Measurements from ENCODE around the gene ZNF132. TPM values are rescaled to one million over a fixed set of nuclear protein-coding genes. Genes with fewer than 3 reads are reported as not detected.
"Not testable (repeated sequence)": the region's sequence is repeated elsewhere in the genome, so short reads cannot be mapped to it uniquely, and the experiment has no call there.

ZNF132 gene
- total RNA-seq, 1 donor from 2014 or later = 9.9 TPM

- Histone ChIP-seq H3K36me3 (ENCODE audit: control insufficient read depth in 3 of 3, insufficient read depth in 3 of 3, low read length in 3 of 3) (peaks cover 31 to 43% (median 31%) of the 10 kb centered on the region in 3 donors), H3K4me1 (ENCODE audit: control insufficient read depth in 3 of 3, insufficient read depth in 3 of 3, low read length in 3 of 3) (no peaks in the 10 kb centered on the region), H3K4me3 (ENCODE audit: low read length in 3 of 3) (no peak overlapping the region), H3K9ac (ENCODE audit: low read depth in 1 of 3, low read length in 3 of 3) (no peak overlapping the region), H3K27me3 (ENCODE audit: control insufficient read depth in 3 of 3, insufficient read depth in 3 of 3, low read length in 3 of 3) (no peaks in the 10 kb centered on the region), H3K9me3 (ENCODE audit: control insufficient read depth in 3 of 3, low read length in 3 of 3) (peaks cover 0 to 3% (median 0%) of the 10 kb centered on the region in 3 donors), H3K27ac (ENCODE audit: low read depth, low read length) (no peak overlapping the region)
These were observed 23.3 kb downstream of the ZNF132 start for GRCh38 chr19:58416604-58417003.

GRCh38 chr19:58409010-58409790 lies 30.8 kb downstream of the ZNF132 start:
- H3K36me3 ChIP-seq (ENCODE audit: control insufficient read depth in 3 of 3, insufficient read depth in 3 of 3, low read length in 3 of 3) = peaks cover 0 to 3% (median 0%) of the 10 kb centered on the region in 3 donors
- peak overlapping the region; percentile 91 for H3K27ac ChIP-seq (ENCODE audit: low read depth, low read length)
- H3K9ac ChIP-seq (ENCODE audit: low read depth in 1 of 3, low read length in 3 of 3) = peak overlapping the region; percentile 91 to 96 (median 96)
- peak overlapping the region; percentile 89 to 98 (median 96) for H3K4me3 ChIP-seq (ENCODE audit: low read length in 3 of 3)
- peaks cover 23 to 38% (median 25%) of the 10 kb centered on the region in 3 donors for H3K4me1 ChIP-seq (ENCODE audit: control insufficient read depth in 3 of 3, insufficient read depth in 3 of 3, low read length in 3 of 3)
- no peaks in the 10 kb centered on the region for H3K9me3 ChIP-seq (ENCODE audit: control insufficient read depth in 3 of 3, low read length in 3 of 3)
- no peaks in the 10 kb centered on the region for H3K27me3 ChIP-seq (ENCODE audit: control insufficient read depth in 3 of 3, insufficient read depth in 3 of 3, low read length in 3 of 3)

DNA sequence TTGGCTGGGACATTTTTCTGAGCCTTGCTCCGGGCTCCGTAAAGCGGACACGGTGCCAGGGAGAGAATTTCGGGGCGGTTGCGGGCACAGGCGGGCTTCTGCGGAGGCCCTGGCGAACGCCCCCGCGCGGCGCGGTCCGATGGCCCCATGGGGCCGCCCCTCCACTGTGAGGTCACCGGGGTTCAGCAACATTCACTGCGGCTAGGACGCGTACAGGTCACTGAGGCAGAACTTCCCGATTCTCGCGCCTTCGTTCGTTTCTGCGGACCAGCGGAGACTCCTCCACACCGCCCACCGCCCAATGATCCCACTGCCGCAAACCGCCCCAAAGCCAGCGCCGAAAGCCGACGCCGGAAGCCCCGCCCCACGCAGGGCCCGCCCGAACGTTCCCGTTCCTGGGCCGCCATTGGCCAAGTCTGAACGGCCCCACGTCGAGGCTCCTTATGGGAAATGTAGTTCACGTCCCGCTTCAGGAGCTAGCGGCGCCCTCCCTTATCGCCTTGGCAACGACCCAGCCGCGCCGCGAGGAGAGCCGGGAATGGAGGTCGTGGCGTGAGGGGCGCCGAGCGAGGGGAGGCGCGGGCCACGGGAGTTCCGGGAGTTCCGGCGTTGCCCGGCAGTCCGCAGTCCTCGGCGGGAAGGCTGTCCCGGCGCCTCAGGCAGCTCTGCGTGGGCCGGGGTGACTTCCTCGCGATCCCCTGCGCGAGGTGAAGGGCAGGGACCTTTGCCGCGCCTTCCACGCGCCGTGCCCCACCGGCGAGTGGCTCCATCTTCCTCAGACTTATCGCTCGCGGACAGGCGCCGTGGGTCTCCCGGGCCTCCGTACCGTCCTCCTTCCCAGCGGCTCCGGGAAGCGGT lies 31.6 kb downstream of the ZNF132 start, which contains the start of gene ZNF584:
TSS of gene ZNF584 (plus strand) at position 498 of the 858 bp plus-strand sequence. CDS start 499 bp downstream, outside the sequence.
- Histone ChIP-seq H3K36me3 (ENCODE audit: control insufficient read depth in 3 of 3, insufficient read depth in 3 of 3, low read length in 3 of 3) (peaks cover 0 to 3% (median 0%) of the 10 kb centered on the region in 3 donors), H3K27ac (ENCODE audit: low read depth, low read length) (peak within 1 kb of the TSS; percentile 91), H3K4me1 (ENCODE audit: control insufficient read depth in 3 of 3, insufficient read depth in 3 of 3, low read length in 3 of 3) (peaks cover 23 to 38% (median 25%) of the 10 kb centered on the region in 3 donors), H3K9ac (ENCODE audit: low read depth in 1 of 3, low read length in 3 of 3) (peak within 1 kb of the TSS; percentile 91 to 96 (median 96)), H3K4me3 (ENCODE audit: low read length in 3 of 3) (peak within 1 kb of the TSS; percentile 89 to 98 (median 96)), H3K27me3 (ENCODE audit: control insufficient read depth in 3 of 3, insufficient read depth in 3 of 3, low read length in 3 of 3) (no peaks in the 10 kb centered on the region), H3K9me3 (ENCODE audit: control insufficient read depth in 3 of 3, low read length in 3 of 3) (no peaks in the 10 kb centered on the region)

DNA sequence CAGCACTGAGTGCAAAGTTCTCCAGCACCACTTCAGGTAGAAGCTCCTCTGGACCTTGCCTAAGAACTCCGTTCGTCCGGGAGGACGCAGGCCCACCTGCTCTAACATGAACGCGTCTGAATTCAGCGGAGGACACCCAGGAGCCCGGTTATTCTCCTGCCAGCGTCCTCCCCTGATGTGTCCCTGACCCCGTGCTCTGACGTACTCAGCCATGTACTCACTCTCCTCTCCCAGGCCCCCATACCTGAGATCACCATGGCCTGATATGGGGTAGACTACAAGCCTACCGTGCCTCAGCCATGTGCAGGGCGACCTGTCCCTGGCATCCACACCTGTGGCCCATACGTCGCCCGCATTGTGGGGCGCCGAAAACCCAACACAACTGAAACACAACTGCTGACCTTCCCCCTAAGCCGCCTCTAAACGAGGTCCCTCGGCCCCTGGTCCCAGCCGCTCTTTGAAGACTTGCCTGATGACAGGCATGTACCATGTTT lies 32.2 kb downstream of the ZNF132 start:
- H3K27me3 ChIP-seq (ENCODE audit: control insufficient read depth in 3 of 3, insufficient read depth in 3 of 3, low read length in 3 of 3) = no peaks in the 10 kb centered on the region
- H3K27ac ChIP-seq (ENCODE audit: low read depth, low read length) = peak overlapping the region; percentile 91
- H3K36me3 ChIP-seq (ENCODE audit: control insufficient read depth in 3 of 3, insufficient read depth in 3 of 3, low read length in 3 of 3) = peaks cover 0 to 3% (median 0%) of the 10 kb centered on the region in 3 donors
- peaks cover 23 to 38% (median 25%) of the 10 kb centered on the region in 3 donors for H3K4me1 ChIP-seq (ENCODE audit: control insufficient read depth in 3 of 3, insufficient read depth in 3 of 3, low read length in 3 of 3)
- H3K9me3 ChIP-seq (ENCODE audit: control insufficient read depth in 3 of 3, low read length in 3 of 3) = no peaks in the 10 kb centered on the region
- peak overlapping the region; percentile 91 to 96 (median 96) for H3K9ac ChIP-seq (ENCODE audit: low read depth in 1 of 3, low read length in 3 of 3)
- H3K4me3 ChIP-seq (ENCODE audit: low read length in 3 of 3) = peak overlapping the region; percentile 89 to 98 (median 96)

- no peaks in the 10 kb centered on the region for H3K27me3 ChIP-seq (ENCODE audit: control insufficient read depth in 3 of 3, insufficient read depth in 3 of 3, low read length in 3 of 3)
- H3K4me3 ChIP-seq (ENCODE audit: low read length in 3 of 3) = peak overlapping the region; percentile 89 to 98 (median 96)
- H3K9ac ChIP-seq (ENCODE audit: low read depth in 1 of 3, low read length in 3 of 3) = peak overlapping the region in 2 of 3 donors; percentile 96
- no peak overlapping the region for H3K27ac ChIP-seq (ENCODE audit: low read depth, low read length)
- H3K36me3 ChIP-seq (ENCODE audit: control insufficient read depth in 3 of 3, insufficient read depth in 3 of 3, low read length in 3 of 3) = peaks cover 0 to 3% (median 0%) of the 10 kb centered on the region in 3 donors
- peaks cover 24 to 39% (median 25%) of the 10 kb centered on the region in 3 donors for H3K4me1 ChIP-seq (ENCODE audit: control insufficient read depth in 3 of 3, insufficient read depth in 3 of 3, low read length in 3 of 3)
- no peaks in the 10 kb centered on the region for H3K9me3 ChIP-seq (ENCODE audit: control insufficient read depth in 3 of 3, low read length in 3 of 3)
These were observed 32.9 kb downstream of the ZNF132 start for GRCh38 chr19:58406818-58407657.

- H3K36me3 ChIP-seq (ENCODE audit: control insufficient read depth in 3 of 3, insufficient read depth in 3 of 3, low read length in 3 of 3); H3K9me3 ChIP-seq (ENCODE audit: control insufficient read depth in 3 of 3, low read length in 3 of 3); H3K9ac ChIP-seq (ENCODE audit: low read depth in 1 of 3, low read length in 3 of 3); H3K4me3 ChIP-seq (ENCODE audit: low read length in 3 of 3); H3K27me3 ChIP-seq (ENCODE audit: control insufficient read depth in 3 of 3, insufficient read depth in 3 of 3, low read length in 3 of 3); H3K27ac ChIP-seq (ENCODE audit: low read depth, low read length): not testable (repeated sequence)
- peaks cover 23 to 41% (median 26%) of the 10 kb centered on the region in 3 donors for H3K4me1 ChIP-seq (ENCODE audit: control insufficient read depth in 3 of 3, insufficient read depth in 3 of 3, low read length in 3 of 3)
These were observed 36.0 kb downstream of the ZNF132 start for GRCh38 chr19:58403920-58404478.

- Histone ChIP-seq H3K27ac (ENCODE audit: low read depth, low read length) (no peak overlapping the region), H3K9ac (ENCODE audit: low read depth in 1 of 3, low read length in 3 of 3) (no peak overlapping the region), H3K9me3 (ENCODE audit: control insufficient read depth in 3 of 3, low read length in 3 of 3) (no peaks in the 10 kb centered on the region), H3K4me1 (ENCODE audit: control insufficient read depth in 3 of 3, insufficient read depth in 3 of 3, low read length in 3 of 3) (peaks cover 12 to 22% (median 16%) of the 10 kb centered on the region in 3 donors), H3K27me3 (ENCODE audit: control insufficient read depth in 3 of 3, insufficient read depth in 3 of 3, low read length in 3 of 3) (peaks cover 10 to 24% (median 17%) of the 10 kb centered on the region in 3 donors), H3K4me3 (ENCODE audit: low read length in 3 of 3) (peak overlapping the region in 1 of 3 donors; percentile 71), H3K36me3 (ENCODE audit: control insufficient read depth in 3 of 3, insufficient read depth in 3 of 3, low read length in 3 of 3) (peaks cover 0 to 3% (median 0%) of the 10 kb centered on the region in 3 donors)
These were observed 38.0 kb downstream of the ZNF132 start for GRCh38 chr19:58401840-58402421.

DNA sequence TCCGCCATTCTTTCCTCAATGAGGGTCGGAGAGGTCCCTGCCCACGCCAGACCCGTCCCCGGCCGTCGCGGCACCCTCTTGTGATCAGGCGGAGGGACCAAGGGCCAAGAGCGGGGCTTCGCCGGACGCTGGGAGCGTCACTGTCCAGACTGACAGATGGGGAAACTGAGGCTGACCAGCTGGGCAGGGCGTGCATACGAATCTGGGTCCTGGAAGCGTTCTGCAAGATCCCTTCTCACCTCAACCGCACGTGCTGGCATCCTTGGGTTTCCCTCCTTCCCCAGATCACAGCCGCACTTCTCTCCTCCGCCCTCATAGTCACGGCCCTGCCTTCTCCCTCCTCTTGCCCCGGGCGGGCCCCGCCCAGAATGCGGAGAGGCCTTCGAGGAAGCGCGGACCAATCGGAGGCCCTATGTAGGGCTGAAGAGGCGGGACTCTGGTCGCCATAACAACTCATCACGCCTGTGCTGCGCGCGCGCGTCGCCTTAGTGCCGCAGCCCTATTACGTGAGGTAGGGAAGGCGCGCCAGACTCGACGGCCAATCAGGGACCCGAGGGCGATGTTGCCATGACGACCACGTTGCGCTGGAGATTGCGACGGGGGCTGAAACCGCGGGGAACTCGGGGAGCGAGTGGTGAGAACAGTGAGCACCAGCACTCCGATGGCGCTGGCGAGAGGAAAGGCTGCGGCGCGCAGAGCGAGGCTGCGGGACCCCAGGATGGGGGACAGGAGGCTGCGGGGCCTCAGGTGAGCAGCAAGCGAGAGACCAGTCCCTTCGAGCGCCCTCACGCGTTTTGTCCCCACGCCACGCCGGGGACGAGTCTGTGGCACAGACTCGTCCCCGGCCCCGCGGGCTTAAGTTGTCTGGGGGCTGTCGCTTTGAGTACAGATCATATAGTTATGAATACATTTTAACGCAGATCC lies 38.8 kb downstream of the ZNF132 start:
- no peak overlapping the region for H3K27ac ChIP-seq (ENCODE audit: low read depth, low read length)
- peaks cover 11 to 16% (median 15%) of the 10 kb centered on the region in 3 donors for H3K4me1 ChIP-seq (ENCODE audit: control insufficient read depth in 3 of 3, insufficient read depth in 3 of 3, low read length in 3 of 3)
- peak overlapping the region; percentile 70 to 83 (median 82) for H3K9ac ChIP-seq (ENCODE audit: low read depth in 1 of 3, low read length in 3 of 3)

More for the DNA sequence above, 38.8 kb downstream of the ZNF132 start:
- no peaks in the 10 kb centered on the region for H3K36me3 ChIP-seq (ENCODE audit: control insufficient read depth in 3 of 3, insufficient read depth in 3 of 3, low read length in 3 of 3)
- peaks cover 15 to 25% (median 22%) of the 10 kb centered on the region in 3 donors for H3K27me3 ChIP-seq (ENCODE audit: control insufficient read depth in 3 of 3, insufficient read depth in 3 of 3, low read length in 3 of 3)
- no peaks in the 10 kb centered on the region for H3K9me3 ChIP-seq (ENCODE audit: control insufficient read depth in 3 of 3, low read length in 3 of 3)
- H3K4me3 ChIP-seq (ENCODE audit: low read length in 3 of 3) = peak overlapping the region; percentile 80 to 91 (median 84)

Measured in skeletal muscle tissue (tissue), 4 donors.